GM18505 (cell line): ENCODE results near the gene KCNE2.

Experiments
- ATAC-seq: cut with Tn5 transposase; IDR thresholded peaks from one replicate; pipeline ENCODE4 v1.9.1; 2021; ENCODE audit not compliant: unreplicated experiment
- POLR2A ChIP-seq: IDR thresholded peaks from 4 replicates; pipeline ENCODE4 v1.6.1; 2011; ENCODE audit warnings: borderline replicate concordance; ENCODE audit not compliant: insufficient read depth, insufficient read length; ENCODE audit errors: extremely low read depth

KCNE2 gene, protein sequence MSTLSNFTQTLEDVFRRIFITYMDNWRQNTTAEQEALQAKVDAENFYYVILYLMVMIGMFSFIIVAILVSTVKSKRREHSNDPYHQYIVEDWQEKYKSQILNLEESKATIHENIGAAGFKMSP

DNA sequence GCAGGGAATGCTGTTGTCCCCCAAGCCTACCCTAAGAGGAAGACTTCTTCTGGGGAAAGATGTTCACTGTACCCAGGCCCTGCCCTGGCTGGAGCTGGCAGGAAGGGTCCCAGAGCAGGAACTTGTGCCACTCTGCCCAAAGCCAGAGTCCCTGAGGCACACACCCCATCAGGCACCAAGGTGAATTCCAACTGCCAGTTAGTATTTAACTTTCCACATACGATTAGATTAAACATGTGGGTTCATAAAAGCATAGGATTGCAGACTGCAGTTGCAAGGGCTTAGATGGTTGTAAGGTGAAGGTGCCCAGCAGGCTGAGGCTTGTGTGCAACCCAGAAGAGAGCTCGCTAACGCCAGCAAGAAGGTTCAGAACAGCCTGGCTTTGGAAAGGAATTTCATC lies at the start of gene KCNE2:
Gene KCNE2 (plus strand): TSS at position 274 of the 400 bp plus-strand sequence. CDS start 6,473 bp downstream, outside the sequence.
- TF ChIP-seq POLR2A = no peak
- ATAC-seq = no peak

DNA sequence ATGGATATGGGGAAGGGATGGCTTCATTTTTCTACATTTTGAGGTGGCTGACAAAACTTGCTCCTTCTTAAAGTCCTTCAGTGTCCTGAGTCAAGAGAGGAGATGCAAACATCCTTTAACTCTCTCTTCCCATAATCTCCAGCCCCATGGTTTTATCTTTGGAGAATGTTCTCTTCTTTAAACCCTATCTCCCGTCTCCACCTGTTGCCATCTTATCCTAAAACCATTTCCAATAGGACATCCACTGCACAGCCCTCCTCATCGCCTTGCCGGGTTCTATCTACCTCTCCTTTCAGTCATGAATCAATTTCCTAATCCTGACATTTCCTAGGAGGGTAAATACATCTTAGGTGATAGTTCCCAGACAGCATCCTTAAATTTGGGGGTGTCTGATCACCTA lies 44.2 kb upstream of the KCNE2 start:
- ATAC-seq = no peak
- no peak for TF ChIP-seq POLR2A

DNA sequence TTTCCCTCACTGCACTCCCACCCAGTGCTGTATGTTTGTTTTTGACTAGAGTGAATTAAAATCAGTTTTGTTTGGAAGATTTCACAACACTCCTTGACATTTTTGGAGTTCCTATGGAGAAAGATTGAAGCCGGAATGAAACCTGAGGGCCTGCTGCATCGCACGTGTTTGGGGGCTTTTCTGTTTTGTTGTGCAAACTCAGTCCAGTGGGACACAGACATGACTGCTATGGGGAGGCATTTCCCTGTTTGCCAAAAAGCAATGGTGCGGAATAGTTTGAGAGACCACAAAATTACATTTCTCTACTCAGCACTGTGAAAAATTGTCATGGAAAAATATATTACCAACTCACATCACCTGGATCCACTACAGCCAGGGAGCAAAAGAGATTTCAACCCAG lies 43.8 kb upstream of the KCNE2 start:
- ATAC-seq = no peak
- no peak for TF ChIP-seq POLR2A

DNA sequence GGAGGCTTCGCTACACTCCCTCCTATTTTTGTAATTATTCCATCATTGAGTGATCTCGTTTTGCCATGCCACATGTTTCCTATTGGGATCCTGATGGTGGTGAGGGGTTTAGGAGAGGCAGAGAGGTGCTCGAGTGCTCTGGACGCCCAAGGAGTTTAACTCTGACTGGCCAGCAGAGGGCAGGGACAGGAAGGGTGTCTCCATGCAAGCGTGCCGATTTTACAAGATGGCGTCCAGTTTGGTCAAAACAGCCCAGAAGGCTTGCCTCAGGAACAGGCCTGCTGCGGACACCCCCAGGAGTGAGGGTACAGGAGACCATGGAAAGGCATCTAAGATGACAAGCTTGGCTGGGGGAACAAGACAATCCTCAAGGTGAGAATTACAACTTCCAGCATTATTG lies 33.8 kb upstream of the KCNE2 start:
- TF ChIP-seq POLR2A = no peak
- ATAC-seq = no peak

DNA sequence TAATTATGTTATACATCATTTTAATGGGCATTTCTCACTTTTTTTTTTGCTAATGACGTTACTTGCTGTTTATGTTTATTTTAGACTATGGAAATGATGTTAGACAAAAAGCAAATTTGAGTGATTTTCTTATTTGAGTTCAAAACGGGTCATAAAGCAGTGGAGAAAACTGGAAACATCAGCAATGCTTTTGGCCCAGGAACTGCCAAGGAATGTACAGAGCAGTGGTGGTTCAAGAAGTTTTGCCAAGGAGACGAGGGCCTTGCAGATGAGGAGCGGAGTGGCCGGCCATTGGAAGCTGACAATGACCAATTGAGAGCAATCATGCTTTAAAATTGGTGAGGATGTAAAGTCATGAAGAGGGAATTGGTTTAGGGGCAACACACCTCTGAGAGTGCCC lies 32.1 kb upstream of the KCNE2 start:
- TF ChIP-seq POLR2A = no peak

DNA sequence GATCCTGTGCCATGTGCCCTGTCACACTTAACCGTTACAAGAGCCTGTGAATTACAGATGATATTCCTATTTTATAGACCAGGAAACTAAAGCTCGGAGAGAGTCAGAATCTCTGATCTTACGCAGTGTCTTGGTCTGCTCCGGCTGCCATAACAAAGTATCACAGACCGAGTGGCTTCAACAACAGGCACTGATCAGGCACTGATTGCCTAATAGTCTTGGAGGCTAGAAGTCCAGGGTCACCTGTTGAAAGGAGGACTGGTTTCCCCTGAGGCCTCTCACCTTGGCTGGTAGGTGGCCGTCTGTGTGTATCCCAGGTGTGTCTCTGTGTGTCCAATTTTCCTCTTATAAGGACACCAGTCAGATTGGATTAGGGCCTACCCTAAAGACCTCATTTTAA lies 31.5 kb upstream of the KCNE2 start:
- no peak for TF ChIP-seq POLR2A
- ATAC-seq = no peak

More for the DNA sequence above, 32.1 kb upstream of the KCNE2 start:
- ATAC-seq = no peak

DNA sequence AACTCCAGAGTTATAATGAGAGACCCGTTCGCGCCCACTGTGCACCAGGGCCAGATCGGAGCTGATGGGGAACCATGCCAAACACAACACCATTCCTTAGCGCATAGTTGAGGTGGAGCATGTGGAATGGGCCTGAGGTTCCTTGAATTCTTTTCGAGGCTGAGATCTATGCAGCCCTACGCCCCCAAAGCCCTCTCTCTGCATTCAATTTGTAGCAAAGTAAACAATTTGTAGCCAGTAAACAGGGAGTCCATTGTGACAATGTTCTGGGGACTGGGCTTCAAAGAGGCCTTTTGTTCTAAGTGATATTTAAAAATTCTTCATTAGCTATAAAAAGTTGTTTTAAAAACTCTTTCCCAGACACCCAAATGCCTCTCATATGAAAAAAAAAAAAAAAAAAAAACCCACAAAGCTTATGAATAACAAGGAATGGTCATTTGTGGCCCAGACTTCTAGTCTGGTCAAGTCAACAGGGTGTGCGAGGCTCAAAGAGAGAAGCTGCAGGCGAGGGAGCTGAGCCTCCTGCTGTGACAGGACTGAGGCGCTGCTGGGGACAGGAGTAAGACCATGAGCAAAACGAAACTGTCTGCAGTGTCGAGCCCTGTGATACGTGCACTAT lies 30.6 kb upstream of the KCNE2 start:
- no peak for TF ChIP-seq POLR2A
- ATAC-seq = no peak

DNA sequence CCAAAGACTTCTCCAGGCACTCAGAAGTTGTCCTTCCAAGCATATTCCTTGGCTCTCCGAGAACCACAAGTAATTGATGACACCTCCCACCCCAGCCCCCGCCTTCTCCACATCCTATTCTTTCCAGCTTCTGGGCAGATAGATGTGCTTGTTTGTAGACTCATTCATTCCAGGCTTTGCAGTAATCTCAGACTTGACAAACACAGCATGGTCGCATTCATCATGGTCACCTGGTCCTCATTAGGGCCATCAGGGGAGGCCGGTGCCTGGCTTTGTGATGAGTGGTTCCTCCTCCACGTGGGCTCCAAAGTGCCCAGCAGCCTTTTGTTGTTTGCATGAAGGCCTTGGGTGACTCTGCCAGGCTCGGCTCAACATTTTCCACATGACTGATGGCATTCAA lies 28.5 kb upstream of the KCNE2 start:
- TF ChIP-seq POLR2A = no peak
- no peak for ATAC-seq

DNA sequence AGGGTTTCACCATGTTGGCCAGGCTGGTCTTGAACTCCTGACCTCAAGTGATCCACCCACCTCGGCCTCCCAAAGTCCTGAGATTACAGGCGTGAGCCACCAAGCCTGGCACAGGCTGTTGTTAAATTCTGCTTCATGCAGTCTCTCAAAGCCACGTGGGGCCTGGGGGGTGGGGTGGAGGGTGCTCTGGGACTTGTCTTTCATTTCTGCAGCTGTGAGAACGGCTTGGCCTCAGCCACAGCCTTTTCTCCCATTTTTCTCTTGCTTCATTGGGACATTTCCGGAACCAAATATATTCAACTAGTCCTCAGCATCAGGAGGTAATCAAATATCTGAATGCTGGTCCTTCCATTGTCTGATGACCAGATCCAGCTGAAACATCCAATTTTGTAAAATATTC lies 27.6 kb upstream of the KCNE2 start:
- TF ChIP-seq POLR2A = no peak
- ATAC-seq = no peak

DNA sequence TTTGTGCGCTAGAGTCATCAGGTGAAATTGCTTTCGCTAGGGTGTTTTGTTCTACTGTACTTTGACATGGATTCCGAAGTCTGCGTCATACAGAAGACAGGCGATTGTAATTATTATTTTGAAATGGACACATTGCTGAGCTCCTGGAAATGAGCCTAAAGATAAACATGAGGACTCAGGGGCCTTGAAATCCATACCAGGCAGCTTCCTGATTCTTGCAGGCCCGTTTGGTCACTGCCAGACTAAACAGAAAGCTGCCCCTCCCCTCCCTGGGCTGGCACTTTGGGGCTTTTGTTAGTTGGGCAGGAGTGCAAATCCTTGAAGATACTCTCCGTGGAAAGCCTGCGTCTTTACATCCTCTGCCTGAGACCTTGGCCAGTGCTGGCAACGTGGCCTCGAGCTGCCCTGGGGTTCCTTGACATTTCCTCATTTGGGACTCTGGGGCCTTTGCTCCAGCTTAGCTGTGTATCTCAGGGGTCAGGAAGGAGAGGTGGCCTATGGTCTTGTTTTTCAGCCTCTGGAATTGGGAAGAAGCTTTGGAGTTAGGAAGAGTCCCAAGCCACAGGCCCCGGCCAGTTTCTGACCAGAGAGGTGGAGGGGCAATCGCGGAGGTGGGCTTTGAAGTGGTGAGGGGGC lies 26.9 kb upstream of the KCNE2 start:
- no peak for TF ChIP-seq POLR2A

DNA sequence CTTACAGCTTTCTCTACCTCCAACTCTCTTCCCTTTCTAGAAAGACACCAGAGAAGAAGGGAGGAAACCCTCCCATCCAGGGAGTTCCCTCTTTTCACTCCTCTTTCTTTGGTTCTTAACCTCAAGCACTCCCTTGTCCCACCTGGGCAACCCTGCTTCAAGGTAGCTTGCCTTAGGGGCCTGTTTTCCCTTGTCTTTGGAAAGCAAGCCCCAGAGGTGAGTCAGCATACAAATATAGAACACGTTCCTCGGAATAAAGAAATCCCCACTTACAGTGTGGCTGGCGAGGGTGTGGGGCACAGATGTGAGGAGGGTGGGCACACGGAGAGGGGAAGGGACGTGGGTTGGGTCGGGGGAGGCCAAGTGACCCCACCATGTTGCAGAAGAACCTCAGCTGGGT lies 26.1 kb upstream of the KCNE2 start:
- TF ChIP-seq POLR2A = no peak
- no peak for ATAC-seq

More for the DNA sequence above, 26.9 kb upstream of the KCNE2 start:
- no peak for ATAC-seq

DNA sequence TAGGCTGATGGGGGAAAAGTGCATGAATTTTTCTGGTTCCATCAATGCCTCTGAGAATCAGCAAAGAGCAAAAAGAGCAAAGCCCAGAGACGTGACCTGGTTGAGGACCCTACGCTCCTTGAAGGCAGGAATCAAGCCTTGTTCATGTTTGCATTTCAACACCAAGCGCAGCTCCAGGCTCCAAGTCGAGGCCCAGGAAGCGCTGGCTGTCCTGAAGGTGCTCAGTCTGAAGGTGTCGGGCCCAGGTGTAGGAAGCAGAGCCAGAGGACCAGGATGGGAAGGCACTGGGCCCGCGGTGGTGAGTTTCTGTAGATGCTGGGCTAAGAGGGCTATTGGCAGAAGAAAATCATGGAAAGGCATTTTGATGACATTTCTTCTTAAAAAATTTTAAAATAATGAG lies 25.6 kb upstream of the KCNE2 start:
- no peak for ATAC-seq
- no peak for TF ChIP-seq POLR2A

DNA sequence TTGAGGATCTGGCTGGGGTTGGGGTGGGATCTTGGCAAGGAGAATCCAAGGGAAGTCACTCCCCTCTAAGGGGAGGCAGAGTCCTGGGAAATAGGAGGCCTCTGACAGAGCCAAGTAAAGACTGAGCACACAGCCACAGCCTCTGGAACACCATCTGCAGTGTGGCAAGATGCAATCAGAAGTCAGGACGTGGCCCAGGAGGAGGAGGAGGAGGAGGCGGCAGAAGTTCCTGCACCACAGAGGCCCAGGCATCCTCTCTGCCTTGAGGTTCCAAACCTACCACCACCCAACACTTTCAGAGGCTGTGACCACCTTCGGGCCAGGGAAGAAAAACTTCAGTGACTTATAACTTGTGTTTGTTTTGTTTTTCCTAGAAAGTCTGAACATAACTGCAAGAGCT lies 23.7 kb upstream of the KCNE2 start:
- TF ChIP-seq POLR2A = no peak
- ATAC-seq = no peak

DNA sequence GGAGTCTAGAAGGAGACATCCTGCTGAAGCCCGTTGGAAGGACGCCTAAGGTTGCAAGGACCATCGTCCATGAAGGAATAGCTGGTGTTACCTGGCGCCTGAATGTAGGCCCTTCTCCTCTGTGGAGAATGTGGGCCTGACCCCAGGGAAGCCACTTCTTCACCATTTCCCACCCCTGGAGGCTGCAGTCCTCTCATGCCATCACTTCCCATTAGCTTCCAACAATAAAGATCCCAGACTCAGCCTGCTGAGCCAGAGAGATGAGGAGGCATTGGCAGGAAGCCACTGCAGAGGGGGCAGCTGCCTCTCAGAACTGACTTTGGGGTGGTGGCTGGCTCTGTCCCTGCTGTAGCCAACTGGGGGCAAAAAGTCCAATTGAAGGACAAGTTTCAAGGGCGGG lies 21.3 kb upstream of the KCNE2 start:
- no peak for TF ChIP-seq POLR2A
- no peak for ATAC-seq

DNA sequence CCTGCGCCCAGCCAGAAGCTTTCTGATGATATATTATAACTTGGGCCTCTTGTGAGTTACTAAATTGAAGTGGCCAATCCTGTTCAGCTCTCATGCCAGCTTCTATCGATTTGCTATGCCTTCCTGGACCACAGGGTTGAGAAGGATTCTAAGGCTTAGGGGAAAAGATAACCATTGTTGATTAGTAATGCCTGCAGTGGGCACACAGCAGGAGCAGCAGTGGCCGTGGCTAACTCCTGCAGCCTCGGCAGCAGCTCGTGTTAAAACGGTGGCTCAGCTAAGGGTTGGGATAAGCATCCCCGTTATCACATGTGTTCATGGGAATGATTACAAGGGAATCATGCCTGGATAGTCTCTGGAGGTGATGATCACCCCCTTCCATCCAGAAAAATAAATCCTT lies 20.5 kb upstream of the KCNE2 start:
- ATAC-seq = no peak
- no peak for TF ChIP-seq POLR2A

DNA sequence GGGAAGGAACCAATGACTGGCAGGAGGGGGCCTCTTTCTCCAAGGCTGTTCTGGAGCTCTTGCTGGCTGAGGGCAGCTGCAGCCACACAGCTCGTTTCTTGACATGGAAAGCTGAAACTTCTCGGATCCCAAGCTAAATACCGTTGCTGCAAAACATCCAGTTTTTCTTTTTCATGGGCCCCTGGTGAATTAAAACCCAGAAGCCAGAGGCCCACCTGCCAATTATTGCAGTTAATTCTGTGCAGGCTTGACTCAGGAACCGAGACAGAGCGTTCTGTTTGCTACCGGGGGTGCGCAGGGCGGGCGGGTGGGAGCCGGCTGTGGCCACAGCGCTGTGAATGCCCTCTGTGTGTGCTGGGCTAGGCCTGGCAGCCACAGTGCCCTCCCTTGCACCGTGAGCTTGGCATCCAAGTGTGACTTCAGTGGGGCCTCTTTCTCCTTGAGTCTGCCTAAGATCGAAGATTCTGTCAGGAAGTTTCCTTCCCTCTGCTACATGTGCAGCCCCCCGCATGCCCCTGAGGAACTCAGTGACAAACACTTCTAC lies 19.9 kb upstream of the KCNE2 start:
- TF ChIP-seq POLR2A = no peak
- ATAC-seq = no peak
